Immature natural killer cell (primary cell): ENCODE results near the gene MAPK13. TPM values are rescaled to one million over a fixed set of nuclear protein-coding genes. Genes with fewer than 3 reads are reported as not detected.

Experiments used
- DNase-seq, 3 donors: peaks; one replicate each; pipeline ENCODE4 v3.0.0; 2022; ENCODE audit warnings: mixed read lengths in 1 of 3
- H3K27ac Mint-ChIP-seq, 6 donors: one replicate each; pipeline ENCODE4 v1.8.0; 2020; ENCODE audit warnings: mixed read lengths in 6 of 6, mild to moderate bottlenecking in 5 of 6, inconsistent platforms in 4 of 6, moderate library complexity in 3 of 6
- H3K27me3 Mint-ChIP-seq, 3 donors: one replicate each; pipeline ENCODE4 v1.8.0; 2020 to 2021; ENCODE audit warnings: low read depth in 3 of 3, mild to moderate bottlenecking in 3 of 3, mixed read lengths in 3 of 3, moderate library complexity in 3 of 3, inconsistent platforms in 1 of 3
- H3K36me3 Mint-ChIP-seq, 3 donors: one replicate each; pipeline ENCODE4 v1.8.0; 2020; ENCODE audit warnings: mixed read lengths in 3 of 3, inconsistent platforms in 2 of 3, mild to moderate bottlenecking in 2 of 3
- H3K4me1 Mint-ChIP-seq, 2 donors: one replicate each; pipeline ENCODE4 v1.8.0; 2020; ENCODE audit warnings: inconsistent platforms in 2 of 2, mild to moderate bottlenecking in 2 of 2, mixed read lengths in 2 of 2, moderate library complexity in 1 of 2
- H3K4me3 Mint-ChIP-seq, 5 donors: one replicate each; pipeline ENCODE4 v1.8.0; 2020; ENCODE audit warnings: mild to moderate bottlenecking in 5 of 5, mixed read lengths in 5 of 5, inconsistent platforms in 3 of 5, moderate library complexity in 3 of 5
- H3K9me3 Mint-ChIP-seq, 6 donors: one replicate each; pipeline ENCODE4 v1.8.0; 2020; ENCODE audit warnings: mild to moderate bottlenecking in 6 of 6, mixed read lengths in 6 of 6, inconsistent platforms in 4 of 6, moderate library complexity in 3 of 6
- polyA plus RNA-seq, 3 donors: library from polyadenylated mRNA; unstranded; fragments of 300-500 nt; fragmentation: Illumina TruSeq; gene quantifications; one replicate each; pipeline ENCODE4 v1.2.3, GENCODE V29; 2021

MAPK13 gene
- polyA plus RNA-seq, 3 donors from 2014 or later = 35.2 to 52.1 (median 38.4) TPM

GRCh38 chr6:36135053-36135731 lies 4.9 kb downstream of the MAPK13 start:
- peaks cover 0 to 6% (median 4%) of the 10 kb centered on the region in 3 donors for H3K27me3 Mint-ChIP-seq
- no peak overlapping the region for H3K4me3 Mint-ChIP-seq
- H3K9me3 Mint-ChIP-seq = no peaks in the 10 kb centered on the region
- peaks cover 18 to 43% (median 18%) of the 10 kb centered on the region in 3 donors for H3K36me3 Mint-ChIP-seq
- no peak for DNase-seq
- peak overlapping the region in 1 of 6 donors; percentile 40 for H3K27ac Mint-ChIP-seq
- peaks cover 41% of the 10 kb centered on the region in 2 donors for H3K4me1 Mint-ChIP-seq

- Mint-ChIP-seq H3K4me3 (no peak overlapping the region), H3K36me3 (peaks cover 18 to 44% (median 18%) of the 10 kb centered on the region in 3 donors), H3K27ac (peak overlapping the region in 1 of 6 donors; percentile 23), H3K9me3 (no peaks in the 10 kb centered on the region), H3K27me3 (peaks cover 0 to 3% (median 1%) of the 10 kb centered on the region in 3 donors), H3K4me1 (peaks cover 43 to 49% of the 10 kb centered on the region in 2 donors)
- no peak for DNase-seq
Observed at GRCh38 chr6:36136034-36136433, 5.7 kb downstream of the MAPK13 start.

- Mint-ChIP-seq H3K27me3 (peaks cover 0 to 3% (median 1%) of the 10 kb centered on the region in 3 donors), H3K4me3 (no peak overlapping the region), H3K4me1 (peaks cover 45 to 52% of the 10 kb centered on the region in 2 donors), H3K9me3 (no peaks in the 10 kb centered on the region), H3K27ac (peak overlapping the region in 2 of 6 donors; percentile 43 to 62), H3K36me3 (peaks cover 18 to 46% (median 18%) of the 10 kb centered on the region in 3 donors)
- DNase-seq = no peak
Observed at GRCh38 chr6:36136551-36136950, 6.2 kb downstream of the MAPK13 start.

- Mint-ChIP-seq H3K9me3 (no peaks in the 10 kb centered on the region), H3K4me3 (no peak overlapping the region), H3K36me3 (peaks cover 11 to 44% (median 20%) of the 10 kb centered on the region in 3 donors), H3K27me3 (peaks cover 0 to 3% (median 1%) of the 10 kb centered on the region in 3 donors), H3K27ac (no peak overlapping the region), H3K4me1 (peaks cover 36 to 46% of the 10 kb centered on the region in 2 donors)
- no peak for DNase-seq
Observed at GRCh38 chr6:36138667-36139066, 8.4 kb downstream of the MAPK13 start.

- Mint-ChIP-seq H3K27ac (peak overlapping the region; percentile 1 to 92 (median 78)), H3K4me3 (no peak overlapping the region), H3K4me1 (peaks cover 32 to 42% of the 10 kb centered on the region in 2 donors), H3K9me3 (no peaks in the 10 kb centered on the region), H3K27me3 (peaks cover 0 to 3% (median 1%) of the 10 kb centered on the region in 3 donors), H3K36me3 (peaks cover 9 to 40% (median 17%) of the 10 kb centered on the region in 3 donors)
- no peak for DNase-seq
Observed at GRCh38 chr6:36139431-36139830, 9.1 kb downstream of the MAPK13 start.

GRCh38 chr6:36139991-36140710 lies 9.8 kb downstream of the MAPK13 start:
- Mint-ChIP-seq H3K9me3 (no peaks in the 10 kb centered on the region), H3K36me3 (peaks cover 9 to 36% (median 15%) of the 10 kb centered on the region in 3 donors), H3K4me3 (no peak overlapping the region), H3K4me1 (peaks cover 32 to 42% of the 10 kb centered on the region in 2 donors), H3K27ac (peak overlapping the region; percentile 17 to 92 (median 85)), H3K27me3 (peaks cover 0 to 3% (median 1%) of the 10 kb centered on the region in 3 donors)
- DNase-seq = no peak

- Mint-ChIP-seq H3K27me3 (peaks cover 0 to 2% (median 1%) of the 10 kb centered on the region in 3 donors), H3K4me1 (peaks cover 32 to 42% of the 10 kb centered on the region in 2 donors), H3K4me3 (peak overlapping the region in 3 of 5 donors; percentile 7 to 29 (median 18)), H3K36me3 (peaks cover 9 to 28% (median 13%) of the 10 kb centered on the region in 3 donors), H3K27ac (peak overlapping the region; percentile 17 to 92 (median 88)), H3K9me3 (no peaks in the 10 kb centered on the region)
- no peak for DNase-seq
Observed at GRCh38 chr6:36141091-36141490, 10.8 kb downstream of the MAPK13 start.

GRCh38 chr6:36141961-36142360 lies 11.6 kb downstream of the MAPK13 start:
- Mint-ChIP-seq H3K4me3 (peak overlapping the region in 2 of 5 donors; percentile 49 to 50), H3K27me3 (peaks cover 0 to 2% (median 1%) of the 10 kb centered on the region in 3 donors), H3K27ac (peak overlapping the region; percentile 17 to 92 (median 84)), H3K4me1 (peaks cover 35 to 42% of the 10 kb centered on the region in 2 donors), H3K9me3 (no peaks in the 10 kb centered on the region), H3K36me3 (peaks cover 9 to 21% (median 9%) of the 10 kb centered on the region in 3 donors)
- no peak for DNase-seq

- Mint-ChIP-seq H3K9me3 (peaks cover 0 to 1% (median 0%) of the 10 kb centered on the region in 6 donors), H3K4me3 (no peak overlapping the region), H3K27ac (peak overlapping the region in 3 of 6 donors; percentile 50 to 76 (median 65)), H3K4me1 (peaks cover 42 to 49% of the 10 kb centered on the region in 2 donors), H3K27me3 (peaks cover 0 to 2% (median 1%) of the 10 kb centered on the region in 3 donors), H3K36me3 (peaks cover 9 to 18% (median 10%) of the 10 kb centered on the region in 3 donors)
- no peak for DNase-seq
Observed at GRCh38 chr6:36142971-36143838, 12.9 kb downstream of the MAPK13 start.

- H3K27me3 Mint-ChIP-seq = peaks cover 0 to 2% (median 0%) of the 10 kb centered on the region in 3 donors
- H3K9me3 Mint-ChIP-seq = peaks cover 0 to 3% (median 0%) of the 10 kb centered on the region in 6 donors
- no peak overlapping the region for H3K4me3 Mint-ChIP-seq
- peaks cover 31 to 40% of the 10 kb centered on the region in 2 donors for H3K4me1 Mint-ChIP-seq
- H3K27ac Mint-ChIP-seq = no peak overlapping the region
- H3K36me3 Mint-ChIP-seq = peaks cover 0 to 8% (median 8%) of the 10 kb centered on the region in 3 donors
- no peak for DNase-seq
Observed at GRCh38 chr6:36145495-36145894, 15.2 kb downstream of the MAPK13 start.

GRCh38 chr6:36147294-36147693 lies 17.0 kb downstream of the MAPK13 start:
- Mint-ChIP-seq H3K4me3 (no peak overlapping the region), H3K9me3 (peaks cover 0 to 3% (median 0%) of the 10 kb centered on the region in 6 donors), H3K27ac (peak overlapping the region in 1 of 6 donors; percentile 70), H3K36me3 (peaks cover 0 to 4% (median under 1%) of the 10 kb centered on the region in 3 donors), H3K4me1 (peaks cover 14 to 22% of the 10 kb centered on the region in 2 donors), H3K27me3 (peaks cover 0 to 2% (median 0%) of the 10 kb centered on the region in 3 donors)
- DNase-seq = no peak

- Mint-ChIP-seq H3K4me3 (no peak overlapping the region), H3K4me1 (peaks cover 10 to 13% of the 10 kb centered on the region in 2 donors), H3K27ac (no peak overlapping the region)
Observed at GRCh38 chr6:36149476-36149875, 19.2 kb downstream of the MAPK13 start.

GRCh38 chr6:36150283-36150682 lies 20.0 kb downstream of the MAPK13 start:
- H3K9me3 Mint-ChIP-seq = peaks cover 0 to 3% (median 0%) of the 10 kb centered on the region in 6 donors
- H3K4me1 Mint-ChIP-seq = peaks cover 10 to 13% of the 10 kb centered on the region in 2 donors
- H3K4me3 Mint-ChIP-seq = no peak overlapping the region
- no peak for DNase-seq
- peaks cover 0 to 2% (median 1%) of the 10 kb centered on the region in 3 donors for H3K27me3 Mint-ChIP-seq
- peaks cover 0 to 6% (median 6%) of the 10 kb centered on the region in 3 donors for H3K36me3 Mint-ChIP-seq
- no peak overlapping the region for H3K27ac Mint-ChIP-seq

More at GRCh38 chr6:36149476-36149875, 19.2 kb downstream of the MAPK13 start:
- Mint-ChIP-seq H3K36me3 (peaks cover 0 to 6% (median 6%) of the 10 kb centered on the region in 3 donors), H3K9me3 (peaks cover 0 to 3% (median 0%) of the 10 kb centered on the region in 6 donors), H3K27me3 (peaks cover 0 to 2% (median 0%) of the 10 kb centered on the region in 3 donors)
- DNase-seq = no peak
